Neural cell (in vitro differentiated cells): ENCODE measurements around the gene CHD6.

Experiments
- MXI1 ChIP-seq: fragments of 450-650 bp; conservative IDR thresholded peaks from 2 replicates; pipeline ENCODE4 v1.6.1; 2014; ENCODE audit warnings: antibody characterized with exemption, mild to moderate bottlenecking; ENCODE audit not compliant: poor library complexity, severe bottlenecking
- RAD21 ChIP-seq: fragments of 450-650 bp; conservative IDR thresholded peaks from 2 replicates; pipeline ENCODE4 v1.6.1; 2014; ENCODE audit warnings: antibody characterized with exemption, mild to moderate bottlenecking, moderate library complexity
- TF ChIP-seq, protein P1 (sequence below): fragments of 450-650 bp; IDR thresholded peaks from 2 replicates; pipeline ENCODE4 v1.5.1; 2014; ENCODE audit warnings: antibody characterized with exemption, mild to moderate bottlenecking, moderate library complexity; ENCODE audit not compliant: poor library complexity, severe bottlenecking

DNA sequence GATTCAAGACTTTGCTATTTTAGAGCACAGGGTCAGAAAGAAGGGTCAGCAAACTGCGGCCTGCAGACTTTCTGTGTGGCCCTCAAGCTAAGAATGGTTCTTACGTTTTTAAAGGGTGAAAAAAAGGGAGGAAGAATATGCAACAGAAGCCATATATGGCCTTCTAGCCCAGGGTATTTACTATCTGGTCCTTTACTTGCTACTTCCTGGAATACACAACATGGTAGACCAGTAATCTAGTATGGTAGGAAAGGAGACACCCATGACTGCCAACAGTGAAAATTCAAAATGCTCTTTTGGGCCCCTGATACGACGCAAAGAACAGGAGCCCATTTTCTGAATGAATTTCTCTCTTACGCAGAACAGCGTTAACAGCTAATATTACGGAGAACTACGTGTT is 191.2 kb downstream of the CHD6 start:
- TF ChIP-seq RAD21 (no peak), MXI1 (no peak)
- TF ChIP-seq, protein P1, sequence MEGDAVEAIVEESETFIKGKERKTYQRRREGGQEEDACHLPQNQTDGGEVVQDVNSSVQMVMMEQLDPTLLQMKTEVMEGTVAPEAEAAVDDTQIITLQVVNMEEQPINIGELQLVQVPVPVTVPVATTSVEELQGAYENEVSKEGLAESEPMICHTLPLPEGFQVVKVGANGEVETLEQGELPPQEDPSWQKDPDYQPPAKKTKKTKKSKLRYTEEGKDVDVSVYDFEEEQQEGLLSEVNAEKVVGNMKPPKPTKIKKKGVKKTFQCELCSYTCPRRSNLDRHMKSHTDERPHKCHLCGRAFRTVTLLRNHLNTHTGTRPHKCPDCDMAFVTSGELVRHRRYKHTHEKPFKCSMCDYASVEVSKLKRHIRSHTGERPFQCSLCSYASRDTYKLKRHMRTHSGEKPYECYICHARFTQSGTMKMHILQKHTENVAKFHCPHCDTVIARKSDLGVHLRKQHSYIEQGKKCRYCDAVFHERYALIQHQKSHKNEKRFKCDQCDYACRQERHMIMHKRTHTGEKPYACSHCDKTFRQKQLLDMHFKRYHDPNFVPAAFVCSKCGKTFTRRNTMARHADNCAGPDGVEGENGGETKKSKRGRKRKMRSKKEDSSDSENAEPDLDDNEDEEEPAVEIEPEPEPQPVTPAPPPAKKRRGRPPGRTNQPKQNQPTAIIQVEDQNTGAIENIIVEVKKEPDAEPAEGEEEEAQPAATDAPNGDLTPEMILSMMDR = no peak
